GM12878 (cell line): ENCODE results near the gene MICAL3. TPM values are rescaled to one million over a fixed set of nuclear protein-coding genes. Genes with fewer than 3 reads are reported as not detected.

Experiments used
- ATAC-seq: fragments of 200-7000 bp; cut with Tn5 transposase; 3 replicates; pipeline ENCODE4 v1.9.1; 2020; ENCODE audit warnings: mild to moderate bottlenecking, moderate library complexity
- BruUV-seq: library from RNA; stranded (reverse); fragments of 400-500 nt; replicated peaks from 2 replicates; lab custom pipeline; 2021; lab: Mats Ljungman, UMichigan
- CTCF ChIA-PET: fragments of 300-600 bp; sonication (Branson Sonifier 250); formaldehyde crosslinking; extraction: SDS; loops from one replicate; lab custom pipeline; 2021; ENCODE audit warnings: inconsistent platforms; lab: Yijun Ruan, JAX
- POLR2A ChIA-PET: fragments of 350-600 bp; formaldehyde crosslinking; extraction: SDS; loops from one replicate; lab custom pipeline; 2021; ENCODE audit warnings: inconsistent platforms; lab: Charles Lee
- RAD21 ChIA-PET: fragments of 300-600 bp; sonication (Branson Sonifier 250); formaldehyde crosslinking; loops from one replicate; lab custom pipeline; 2023; ENCODE audit warnings: antibody characterized with exemption; ENCODE audit not compliant: unreplicated experiment; lab: Charles Lee
- SMC1A ChIA-PET: fragments of 300-600 bp; sonication (Branson Sonifier 250); formaldehyde crosslinking; loops from one replicate; lab custom pipeline; 2023; ENCODE audit not compliant: unreplicated experiment, uncharacterized antibody; lab: Charles Lee
- DNase-seq: peaks from one replicate; pipeline ENCODE4 v3.0.0-alpha.2; 2011; ENCODE audit warnings: low read depth, low spot score
- FAIRE-seq: peaks from 3 replicates; lab custom pipeline; 2011; peaks lifted over from hg19 to GRCh38; lab: Jason Lieb, UNC
- H2AFZ ChIP-seq: 2 replicates; pipeline ENCODE4 v1.6.0; 2011; ENCODE audit warnings: low read depth, low read length, control low read depth; ENCODE audit not compliant: control insufficient read depth
- H3K27ac ChIP-seq: 2 replicates; pipeline ENCODE4 v1.5.1; 2011; ENCODE audit warnings: control low read depth; ENCODE audit not compliant: control insufficient read depth, insufficient read depth
- H3K27me3 ChIP-seq, 2 experiments: replicated peaks in 1 of 2; 2 replicates each; pipeline versions ENCODE4 v1.6.0 to v1.6.1; 2011; ENCODE audit warnings: low read length in 1 of 2; ENCODE audit not compliant: control insufficient read depth in 2 of 2, insufficient read depth in 2 of 2
- H3K36me3 ChIP-seq, 2 experiments: 2 replicates each; pipeline ENCODE4 v1.5.1; 2011; ENCODE audit warnings: low read length in 1 of 2; ENCODE audit not compliant: control insufficient read depth in 2 of 2, insufficient read depth in 2 of 2
- H3K4me1 ChIP-seq: 2 replicates; pipeline ENCODE4 v1.6.1; 2011; ENCODE audit warnings: mild to moderate bottlenecking, low read length, moderate library complexity, mixed read lengths; ENCODE audit not compliant: control insufficient read depth, insufficient read depth
- H3K4me2 ChIP-seq: 2 replicates; pipeline ENCODE4 v1.6.0; 2011; ENCODE audit warnings: control low read depth; ENCODE audit not compliant: control insufficient read depth, insufficient read depth
- H3K4me3 ChIP-seq: fragments of 200-600 bp; sonication (generic); 2 replicates; pipeline ENCODE4 v1.5.1; 2016
- H3K79me2 ChIP-seq: 2 replicates; pipeline ENCODE4 v1.6.0; 2011; ENCODE audit warnings: low read length; ENCODE audit not compliant: control insufficient read depth, insufficient read depth
- H3K9ac ChIP-seq: 2 replicates; pipeline ENCODE4 v1.8.0; 2011; ENCODE audit warnings: low read length, control low read depth, mixed read lengths; ENCODE audit not compliant: control insufficient read depth, insufficient read depth
- H3K9me3 ChIP-seq: replicated peaks from 3 replicates; pipeline ENCODE4 v1.5.1; 2011; ENCODE audit warnings: mild to moderate bottlenecking, low read length; ENCODE audit not compliant: control insufficient read depth, insufficient read depth
- H4K20me1 ChIP-seq: 2 replicates; pipeline ENCODE4 v1.6.0; 2011; ENCODE audit not compliant: control insufficient read depth, insufficient read depth
- ATF3 ChIP-seq: IDR thresholded peaks from 2 replicates; pipeline ENCODE4 v1.6.1; 2011; ENCODE audit warnings: low read depth, mild to moderate bottlenecking, low read length, moderate library complexity, borderline replicate concordance; ENCODE audit errors: extremely low read depth
- BCL11A ChIP-seq: IDR thresholded peaks from 2 replicates; pipeline ENCODE4 v1.6.1; 2011; ENCODE audit warnings: low read depth, low read length
- CEBPB ChIP-seq, 2 experiments: fragments of 150-350 bp in 1 of 2; IDR thresholded peaks; 2 replicates each; pipeline ENCODE4 v1.6.1; 2012 to 2014; ENCODE audit warnings: low read depth in 2 of 2, low read length in 2 of 2, borderline replicate concordance in 1 of 2, inconsistent platforms in 1 of 2
- DPF2 ChIP-seq: fragments of 450-650 bp; IDR thresholded peaks from 2 replicates; pipeline ENCODE4 v1.6.1; 2017; ENCODE audit warnings: mild to moderate bottlenecking
- ESRRA ChIP-seq: IDR thresholded peaks from 2 replicates; pipeline ENCODE4 v1.6.1; 2012; ENCODE audit warnings: mild to moderate bottlenecking, low read length, improper control_type of control experiment
- ETV6 ChIP-seq, 2 experiments: fragments of 450-650 bp in 1 of 2; IDR thresholded peaks in 1 of 2; conservative IDR thresholded peaks in 1 of 2; 2 replicates each; pipeline ENCODE4 v1.6.1; 2014; ENCODE audit warnings: antibody characterized with exemption in 1 of 2, borderline replicate concordance in 1 of 2, low read depth in 1 of 2, mild to moderate bottlenecking in 1 of 2, moderate library complexity in 1 of 2
- FOXK2 ChIP-seq: fragments of 450-650 bp; IDR thresholded peaks from 2 replicates; pipeline ENCODE4 v1.6.1; 2017; ENCODE audit warnings: mild to moderate bottlenecking, moderate library complexity
- MLLT1 ChIP-seq: fragments of 450-650 bp; IDR thresholded peaks from 2 replicates; pipeline ENCODE4 v1.6.1; 2016; ENCODE audit warnings: mild to moderate bottlenecking
- NFIC ChIP-seq: IDR thresholded peaks from 2 replicates; pipeline ENCODE4 v1.6.1; 2012; ENCODE audit warnings: low read depth, mild to moderate bottlenecking, inconsistent platforms, low read length, moderate library complexity
- NFXL1 ChIP-seq: fragments of 450-650 bp; IDR thresholded peaks from 2 replicates; pipeline ENCODE4 v1.6.1; 2017; ENCODE audit warnings: antibody characterized with exemption, mild to moderate bottlenecking, borderline replicate concordance
- NFYA ChIP-seq: IDR thresholded peaks from 2 replicates; pipeline ENCODE4 v1.6.1; 2011; ENCODE audit warnings: low read depth, mild to moderate bottlenecking, low read length, improper control_type of control experiment, borderline replicate concordance
- NFYB ChIP-seq: IDR thresholded peaks from 2 replicates; pipeline ENCODE4 v1.6.1; 2011; ENCODE audit warnings: low read depth, mild to moderate bottlenecking, low read length, improper control_type of control experiment, moderate library complexity; ENCODE audit not compliant: insufficient read depth
- PBX3 ChIP-seq: IDR thresholded peaks from 2 replicates; pipeline ENCODE4 v1.6.1; 2011; ENCODE audit warnings: mild to moderate bottlenecking, low read depth, low read length, moderate library complexity; ENCODE audit not compliant: insufficient replicate concordance
- STAT1 ChIP-seq: fragments of 450-650 bp; conservative IDR thresholded peaks from 2 replicates; pipeline ENCODE4 v1.6.1; 2014; ENCODE audit warnings: antibody characterized with exemption, mild to moderate bottlenecking
- TARDBP ChIP-seq: IDR thresholded peaks from 2 replicates; pipeline ENCODE4 v1.6.1; 2016; ENCODE audit warnings: borderline replicate concordance
- ZBTB40 ChIP-seq: fragments of 450-650 bp; IDR thresholded peaks from 2 replicates; pipeline ENCODE4 v1.6.1; 2016; ENCODE audit warnings: mild to moderate bottlenecking, moderate library complexity, borderline replicate concordance
- WGBS: methylation state at CpG from one replicate; pipeline ENCODE4 v1.1.6; 2016; ENCODE audit warnings: low lambda C conversion rate; ENCODE audit not compliant: insufficient replicate concordance, insufficient coverage; ENCODE audit errors: missing lambda C conversion rate; 5-methylcytosine and 5-hydroxymethylcytosine counted together
- in situ Hi-C: fragments of 300-500 bp; cut with MboI; formaldehyde crosslinking; loops from 9 replicates; pipeline ENCODE4 v1.14.3; 2018; ENCODE audit warnings: mixed read lengths
- intact Hi-C: fragments of 100-400 bp; cut with micrococcal nuclease; formaldehyde crosslinking; loops from one replicate; pipeline ENCODE4 v1.14.2; 2022; ENCODE audit not compliant: unreplicated experiment
- polyA plus RNA-seq, 11 experiments: library from polyadenylated mRNA; depleted of rRNA in 4 of 11; unstranded in 6 of 11; stranded (reverse) in 5 of 11; fragments of >200 nt; fragmentation: Nextera tagmentation in 4 of 11; fragmentation: Illumina TruSeq in 1 of 11; extraction: Ambion mirVana in 4 of 11; extraction: Trizol in 1 of 11; gene quantifications; 1 replicate in 1 of 11; 2 replicates in 10 of 11; pipeline versions ENCODE4 v1.2.1 to v1.2.3, GENCODE V29; 2011 to 2016; ENCODE audit warnings: inconsistent platforms in 2 of 11, missing spikeins in 2 of 11, low read depth in 1 of 11
- total RNA-seq, 4 experiments: library from RNA; depleted of rRNA in 3 of 4; stranded (reverse); fragments of >200 nt in 3 of 4; fragmentation: Illumina TruSeq in 1 of 4; extraction: Trizol in 1 of 4; gene quantifications; 2 replicates each; pipeline versions ENCODE4 v1.2.1 to v1.2.3, GENCODE V29; 2013 to 2021

Gene MICAL3
- total and polyA plus RNA-seq, 10 of the 15 experiments (the other 5 are each of a cell fraction or from before 2014, with no cell fraction given), result 2.6 to 92.2 (median 24.0) TPM

- in situ Hi-C loops, result no loop called here
- H3K9ac ChIP-seq, result no peak overlapping the region
- TF ChIP-seq DPF2 (no peak), BCL11A (no peak), MLLT1 (no peak), FOXK2 (no peak), ZBTB40 (no peak), TARDBP (no peak), CEBPB (IDR thresholded peaks at IDR 0.05; ENCODE audit: borderline replicate concordance in 1 of 2, low read depth in 2 of 2, low read length in 2 of 2) (no peak), ATF3 (no peak), NFXL1 (no peak), PBX3 (no peak), ESRRA (no peak), NFYA (no peak), NFIC (no peak), STAT1 (no peak), ETV6 (conservative IDR thresholded peaks at IDR 0.05 in 1 of 2, IDR thresholded peaks at IDR 0.05 in 1 of 2; ENCODE audit: borderline replicate concordance in 1 of 2, low read depth in 1 of 2) (no peak), NFYB (no peak)
Observed at GRCh38 chr22:17912945-17913721, 111.2 kb downstream of the MICAL3 start.

More at GRCh38 chr22:17912945-17913721, 111.2 kb downstream of the MICAL3 start:
- no peaks in the 10 kb centered on the region for H3K9me3 ChIP-seq
- H3K4me1 ChIP-seq, result peaks cover 19% of the 10 kb centered on the region
- FAIRE-seq (no peak), ATAC-seq (no peak), DNase-seq (no peak)
- intact Hi-C loops, result no loop called here
- H3K27me3 ChIP-seq, result no peaks in the 10 kb centered on the region
- RAD21 ChIA-PET, result interaction anchor here (1.3 kb wide), 1 partner anchor 8 kb away, joined by 3 read pairs; no protein-coding TSS in a partner anchor
- POLR2A ChIA-PET, result no interaction called here
- SMC1A ChIA-PET, result interaction anchor here (1.4 kb wide), 1 partner anchor 24 kb away, joined by 4 read pairs; no protein-coding TSS in a partner anchor
- CTCF ChIA-PET, result interaction anchor here (1.0 kb wide), 1 partner anchor 163 kb away, joined by 3 read pairs; no protein-coding TSS in a partner anchor
- H4K20me1 ChIP-seq, result no peaks in the 10 kb centered on the region
- WGBS, result 36% methylated on average over 12 of the region's 12 CpGs
- H2AFZ ChIP-seq, result no peak overlapping the region
- H3K4me3 ChIP-seq, result no peak overlapping the region
- H3K36me3 ChIP-seq, result peaks cover 0 to 4% of the 10 kb centered on the region in 2 experiments; a peak in 1 of 4 replicates
- peaks cover 9% of the 10 kb centered on the region for H3K79me2 ChIP-seq
- H3K27ac ChIP-seq, result no peak overlapping the region
- no TSS peak for BruUV-seq
- H3K4me2 ChIP-seq, result no peak overlapping the region
